OCI-LY3 (cell line): ENCODE results near the gene FBXO17.
"Not testable (repeated sequence)": the region's sequence is repeated elsewhere in the genome, so short reads cannot be mapped to it uniquely, and the experiment has no call there.

Source experiments
- EZH2phosphoT487 ChIP-seq: fragments of 200-600 bp; shearing (Covaris generic); IDR thresholded peaks from 2 replicates; pipeline ENCODE4 v1.6.1; 2018; ENCODE audit warnings: antibody characterized with exemption, mixed run types, low read depth
- TF ChIP-seq, protein P1 (sequence below): fragments of 200-600, 300-600 bp; sonication (generic); IDR thresholded peaks from 2 replicates; pipeline ENCODE4 v1.5.1; 2014; ENCODE audit warnings: antibody characterized with exemption, low read length, low read depth

DNA sequence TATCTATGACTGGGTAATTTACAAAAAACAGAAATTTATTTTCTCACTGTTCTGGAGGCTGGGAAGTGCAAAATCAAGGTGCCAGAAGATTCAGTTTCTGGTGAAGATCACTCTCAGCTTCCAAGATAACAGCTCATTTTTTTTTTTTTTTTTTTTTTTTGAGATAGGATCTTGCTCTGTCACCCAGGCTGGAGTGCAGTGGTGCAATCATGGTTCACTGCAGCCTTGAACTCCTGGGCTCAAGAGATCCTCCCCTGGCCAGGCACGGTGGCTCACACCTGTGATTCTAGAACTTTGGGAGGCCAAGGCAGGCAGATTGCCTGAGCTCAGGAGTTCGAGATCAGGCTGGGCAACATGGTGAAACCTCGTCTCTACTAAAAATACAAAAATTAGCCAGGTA is 22.0 kb upstream of the FBXO17 start:
- TF ChIP-seq EZH2phosphoT487, result not testable (repeated sequence)
- TF ChIP-seq, protein P1, sequence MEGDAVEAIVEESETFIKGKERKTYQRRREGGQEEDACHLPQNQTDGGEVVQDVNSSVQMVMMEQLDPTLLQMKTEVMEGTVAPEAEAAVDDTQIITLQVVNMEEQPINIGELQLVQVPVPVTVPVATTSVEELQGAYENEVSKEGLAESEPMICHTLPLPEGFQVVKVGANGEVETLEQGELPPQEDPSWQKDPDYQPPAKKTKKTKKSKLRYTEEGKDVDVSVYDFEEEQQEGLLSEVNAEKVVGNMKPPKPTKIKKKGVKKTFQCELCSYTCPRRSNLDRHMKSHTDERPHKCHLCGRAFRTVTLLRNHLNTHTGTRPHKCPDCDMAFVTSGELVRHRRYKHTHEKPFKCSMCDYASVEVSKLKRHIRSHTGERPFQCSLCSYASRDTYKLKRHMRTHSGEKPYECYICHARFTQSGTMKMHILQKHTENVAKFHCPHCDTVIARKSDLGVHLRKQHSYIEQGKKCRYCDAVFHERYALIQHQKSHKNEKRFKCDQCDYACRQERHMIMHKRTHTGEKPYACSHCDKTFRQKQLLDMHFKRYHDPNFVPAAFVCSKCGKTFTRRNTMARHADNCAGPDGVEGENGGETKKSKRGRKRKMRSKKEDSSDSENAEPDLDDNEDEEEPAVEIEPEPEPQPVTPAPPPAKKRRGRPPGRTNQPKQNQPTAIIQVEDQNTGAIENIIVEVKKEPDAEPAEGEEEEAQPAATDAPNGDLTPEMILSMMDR, result not testable (repeated sequence)
